Cardiac muscle cell (in vitro differentiated cells and primary cell): ENCODE measurements around the gene ZBTB21. TPM values are rescaled to one million over a fixed set of nuclear protein-coding genes. Genes with fewer than 3 reads are reported as not detected.

Experiments used
- DNase-seq, 2 donors: peaks; one replicate each; pipeline versions ENCODE4 v3.0.0 to v3.0.0-alpha.2; 2010 to 2017; ENCODE audit warnings: low read depth in 1 of 2, low spot score in 1 of 2
- H3K27ac ChIP-seq: fragments of 200-600 bp; sonication (generic); 2 replicates; pipeline ENCODE4 v1.5.1; 2016
- H3K27me3 ChIP-seq: fragments of 200-600 bp; sonication (generic); 2 replicates; pipeline ENCODE4 v1.6.0; 2016; ENCODE audit warnings: control low read depth
- H3K36me3 ChIP-seq: fragments of 200-600 bp; sonication (generic); 2 replicates; pipeline ENCODE4 v1.5.1; 2016; ENCODE audit warnings: control low read depth
- H3K4me1 ChIP-seq: fragments of 200-600 bp; sonication (generic); 2 replicates; pipeline ENCODE4 v1.8.1; 2017; ENCODE audit warnings: low read depth, mild to moderate bottlenecking, mixed run types
- H3K4me3 ChIP-seq: fragments of 200-600 bp; sonication (generic); 2 replicates; pipeline ENCODE4 v1.5.1; 2016; ENCODE audit warnings: mild to moderate bottlenecking
- H3K9me3 ChIP-seq: fragments of 200-600 bp; sonication (generic); 2 replicates; pipeline ENCODE4 v1.5.1; 2017; ENCODE audit warnings: low read depth, mild to moderate bottlenecking, control low read depth
- polyA plus RNA-seq: library from polyadenylated mRNA; unstranded; fragments of >200 nt; fragmentation: Nextera tagmentation; extraction: Ambion mirVana; gene quantifications from 2 replicates; pipeline ENCODE4 v1.2.1, GENCODE V29; 2016
- total RNA-seq: library from RNA; depleted of rRNA; stranded (reverse); fragments of >200 nt; gene quantifications from 2 replicates; pipeline ENCODE4 v1.2.3, GENCODE V29; 2016
- TF ChIP-seq, protein P1 (sequence below): IDR thresholded peaks from 2 replicates; pipeline ENCODE4 v1.5.1; 2012; ENCODE audit warnings: low read depth, mild to moderate bottlenecking, low read length

ZBTB21 gene
- total and polyA plus RNA-seq, 2 experiments from 2014 or later = 2.6 to 3.7 TPM

DNA sequence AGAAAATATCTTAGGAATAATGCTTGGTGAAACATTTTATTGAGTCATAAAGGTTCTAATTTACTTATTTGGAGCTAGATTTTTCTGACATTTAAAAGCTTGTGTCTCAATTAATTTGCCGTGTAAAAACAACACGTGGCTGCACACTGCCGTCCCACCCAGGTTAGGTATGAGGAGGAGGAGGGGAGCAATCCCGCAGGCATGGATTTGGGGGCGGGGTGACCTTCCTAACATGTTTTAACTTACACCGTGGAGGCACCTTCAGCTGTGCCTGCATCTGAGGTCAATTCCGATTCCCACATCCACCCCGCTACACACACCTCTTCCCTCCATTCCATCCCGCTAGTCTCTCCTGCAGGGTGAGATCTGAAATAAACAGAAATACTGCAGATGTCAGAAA, 32.5 kb upstream of the ZBTB21 start:
- Histone ChIP-seq H3K4me3 (no peak overlapping the region), H3K4me1 (no peaks in the 10 kb centered on the region), H3K9me3 (no peaks in the 10 kb centered on the region), H3K36me3 (no peaks in the 10 kb centered on the region), H3K27me3 (no peaks in the 10 kb centered on the region), H3K27ac (no peak overlapping the region)
- TF ChIP-seq, protein P1, sequence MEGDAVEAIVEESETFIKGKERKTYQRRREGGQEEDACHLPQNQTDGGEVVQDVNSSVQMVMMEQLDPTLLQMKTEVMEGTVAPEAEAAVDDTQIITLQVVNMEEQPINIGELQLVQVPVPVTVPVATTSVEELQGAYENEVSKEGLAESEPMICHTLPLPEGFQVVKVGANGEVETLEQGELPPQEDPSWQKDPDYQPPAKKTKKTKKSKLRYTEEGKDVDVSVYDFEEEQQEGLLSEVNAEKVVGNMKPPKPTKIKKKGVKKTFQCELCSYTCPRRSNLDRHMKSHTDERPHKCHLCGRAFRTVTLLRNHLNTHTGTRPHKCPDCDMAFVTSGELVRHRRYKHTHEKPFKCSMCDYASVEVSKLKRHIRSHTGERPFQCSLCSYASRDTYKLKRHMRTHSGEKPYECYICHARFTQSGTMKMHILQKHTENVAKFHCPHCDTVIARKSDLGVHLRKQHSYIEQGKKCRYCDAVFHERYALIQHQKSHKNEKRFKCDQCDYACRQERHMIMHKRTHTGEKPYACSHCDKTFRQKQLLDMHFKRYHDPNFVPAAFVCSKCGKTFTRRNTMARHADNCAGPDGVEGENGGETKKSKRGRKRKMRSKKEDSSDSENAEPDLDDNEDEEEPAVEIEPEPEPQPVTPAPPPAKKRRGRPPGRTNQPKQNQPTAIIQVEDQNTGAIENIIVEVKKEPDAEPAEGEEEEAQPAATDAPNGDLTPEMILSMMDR = no peak
- no peak for DNase-seq

DNA sequence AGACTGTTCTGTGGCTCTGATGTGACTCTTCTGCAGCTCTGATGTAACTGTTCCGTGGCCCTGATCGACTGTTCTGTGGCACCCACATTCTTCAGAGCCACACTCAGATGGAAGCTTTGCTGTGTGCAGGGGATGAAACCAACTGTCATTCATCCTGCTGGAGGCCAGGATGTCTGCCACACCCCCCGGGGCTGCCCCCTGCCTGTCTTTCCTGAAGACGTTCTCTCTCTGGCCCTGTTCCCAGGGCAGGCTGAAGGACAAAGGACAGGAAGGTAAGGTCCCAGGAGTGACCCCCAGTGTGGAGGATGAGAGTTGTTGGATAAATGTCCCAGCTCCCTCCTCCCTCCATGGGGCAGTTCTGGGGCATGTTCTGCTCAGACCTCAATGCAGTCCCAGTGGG, 31.6 kb upstream of the ZBTB21 start:
- Histone ChIP-seq H3K27ac (no peak overlapping the region), H3K4me1 (no peaks in the 10 kb centered on the region), H3K27me3 (no peaks in the 10 kb centered on the region), H3K36me3 (no peaks in the 10 kb centered on the region), H3K4me3 (no peak overlapping the region), H3K9me3 (no peaks in the 10 kb centered on the region)
- DNase-seq = no peak
- TF ChIP-seq, protein P1 = no peak

DNA sequence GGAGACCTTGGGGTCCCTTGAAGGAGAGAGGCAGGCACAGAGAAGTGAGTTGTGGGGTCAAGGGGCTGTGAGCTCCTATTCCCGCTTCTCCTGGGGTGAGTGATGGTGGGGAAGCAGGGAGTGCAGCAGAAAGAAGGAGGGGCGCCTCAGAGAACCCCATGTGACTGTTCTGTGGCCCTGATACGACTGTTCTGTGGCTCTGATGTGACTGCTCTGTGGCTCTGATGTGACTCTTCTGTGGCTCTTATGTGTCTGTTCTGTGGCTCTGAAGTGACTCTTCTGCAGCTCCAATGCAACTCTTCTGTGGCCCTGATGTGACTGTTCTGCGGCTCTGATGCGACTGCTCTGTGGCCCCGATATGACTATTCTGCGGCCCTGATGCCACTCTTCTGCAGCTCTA, 31.1 kb upstream of the ZBTB21 start:
- DNase-seq = no peak
- H3K36me3 ChIP-seq = no peaks in the 10 kb centered on the region
- H3K4me3 ChIP-seq = no peak overlapping the region
- no peaks in the 10 kb centered on the region for H3K9me3 ChIP-seq
- H3K27ac ChIP-seq = no peak overlapping the region
- no peaks in the 10 kb centered on the region for H3K4me1 ChIP-seq
- no peaks in the 10 kb centered on the region for H3K27me3 ChIP-seq
- TF ChIP-seq, protein P1 = no peak

DNA sequence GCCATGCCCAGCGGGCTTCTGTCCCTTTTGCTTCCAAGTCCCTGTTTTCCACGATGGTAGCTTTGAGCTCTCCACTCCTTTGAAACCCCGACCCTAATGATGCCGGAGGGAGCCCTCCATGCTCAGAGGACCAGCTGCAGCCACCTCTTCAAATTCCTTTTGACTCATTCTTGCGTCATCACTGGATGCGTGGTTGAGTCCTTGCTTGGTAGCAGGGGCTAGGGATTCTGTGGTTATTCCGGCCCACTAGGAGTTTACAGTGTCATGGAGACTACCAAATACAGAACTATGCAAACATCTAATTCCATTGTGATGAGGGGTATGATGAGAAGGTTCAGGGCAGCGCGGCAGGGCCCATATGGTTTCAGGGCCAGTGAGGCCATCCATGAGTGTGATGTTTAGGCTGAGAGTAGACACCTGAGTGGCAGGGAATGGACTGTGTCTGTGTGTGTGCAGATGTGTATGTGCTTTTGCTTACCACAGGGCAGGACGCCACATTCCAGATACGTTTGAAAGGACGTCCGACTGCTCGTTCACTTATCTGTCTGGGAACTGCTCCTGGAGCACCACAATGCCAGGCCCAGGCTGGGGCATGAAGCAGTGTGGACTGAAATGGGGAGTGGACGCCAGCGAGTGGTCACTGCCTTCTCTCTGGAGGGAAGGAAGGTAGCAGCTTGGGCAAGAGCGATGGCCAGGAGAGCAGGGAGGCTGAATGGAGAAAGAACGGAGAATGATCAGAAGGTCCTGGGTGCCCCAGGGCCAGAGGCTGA, 30.4 kb upstream of the ZBTB21 start:
- Histone ChIP-seq H3K4me1 (no peaks in the 10 kb centered on the region), H3K9me3 (no peaks in the 10 kb centered on the region), H3K27me3 (no peaks in the 10 kb centered on the region), H3K36me3 (no peaks in the 10 kb centered on the region), H3K4me3 (no peak overlapping the region), H3K27ac (no peak overlapping the region)
- TF ChIP-seq, protein P1 = no peak
- peak in 1 of 2 donors; percentile 97 for DNase-seq

DNA sequence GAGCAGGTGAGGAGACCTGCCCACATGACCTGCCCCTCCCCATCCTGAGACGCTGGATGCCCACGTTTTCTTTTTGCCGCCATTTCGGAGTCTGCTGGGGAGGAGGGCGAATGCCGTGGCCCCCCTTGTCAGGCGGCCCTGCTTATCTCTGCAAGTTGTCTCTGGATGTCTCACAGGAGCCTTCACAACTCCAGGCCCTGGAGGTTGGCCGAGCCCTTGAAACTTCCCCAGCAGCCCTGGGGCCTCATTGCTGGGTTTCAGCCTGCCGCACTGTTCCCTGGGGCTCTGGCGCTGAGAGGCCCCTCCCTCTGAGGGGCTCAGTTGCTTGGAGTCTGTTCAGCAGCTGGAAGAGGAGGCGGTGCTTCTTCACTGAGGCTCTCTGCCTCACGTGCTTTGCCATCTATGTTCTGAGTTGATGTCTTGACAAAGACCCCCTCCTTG, 29.8 kb upstream of the ZBTB21 start:
- Histone ChIP-seq H3K27ac (no peak overlapping the region), H3K9me3 (no peaks in the 10 kb centered on the region), H3K27me3 (no peaks in the 10 kb centered on the region), H3K4me3 (no peak overlapping the region), H3K4me1 (no peaks in the 10 kb centered on the region), H3K36me3 (no peaks in the 10 kb centered on the region)
- TF ChIP-seq, protein P1 = no peak
- peak in 1 of 2 donors; percentile 82 for DNase-seq
